ENCODE data around the gene SLC22A23. TPM values are rescaled to one million over a fixed set of nuclear protein-coding genes. Genes with fewer than 3 reads are reported as not detected.

The SLC22A23 gene
- total RNA-seq, 1 experiment from 2014 or later, result 6.8 TPM

GRCh38 chr6:3337521-3338350 is 119.1 kb downstream of the SLC22A23 start:
- no peak overlapping the region for H4K5ac ChIP-seq (ENCODE audit: insufficient read length, low read depth, low read length)
- H3K4me3 Mint-ChIP-seq, result peak overlapping the region in 1 of 2 experiments; percentile 8; a peak in 3 of 5 replicates
- H3K27me3 Mint-ChIP-seq (ENCODE audit: low read depth), result no peaks in the 10 kb centered on the region
- H3K9ac ChIP-seq (ENCODE audit: extremely low read depth, insufficient read length, low read length), result no peak overlapping the region
- no peaks in the 10 kb centered on the region for H3K9me3 ChIP-seq (ENCODE audit: control insufficient read depth, low read depth, low read length)
- H3K18ac ChIP-seq (ENCODE audit: insufficient read length, low read depth, low read length), result no peak overlapping the region
- H2BK120ac ChIP-seq (ENCODE audit: low read depth, low read length, poor library complexity, severe bottlenecking), result no peak overlapping the region
- no peak overlapping the region for H3T11ph ChIP-seq (ENCODE audit: low read length)
- H3K23me2 ChIP-seq (ENCODE audit: insufficient read length, low read depth, low read length, poor library complexity, severe bottlenecking), result no peaks in the 10 kb centered on the region
- peaks cover 36% of the 10 kb centered on the region; the same call in 1 of the 2 replicates for H3K4me1 ChIP-seq (ENCODE audit: insufficient read depth, low read length)
- H4K20me1 ChIP-seq (ENCODE audit: control insufficient read depth, insufficient read depth, insufficient read length), result no peaks in the 10 kb centered on the region
- H4K91ac ChIP-seq (ENCODE audit: insufficient read length, low read depth, low read length), result no peak overlapping the region
- H3K27ac Mint-ChIP-seq, result peak overlapping the region; percentile 55 to 67 (median 62); a peak in 6 of 7 replicates
- H2BK5ac ChIP-seq (ENCODE audit: insufficient read length, low read length), result no peak overlapping the region
- H3K56ac ChIP-seq (ENCODE audit: insufficient read length, low read depth, low read length), result no peak overlapping the region
- no peaks in the 10 kb centered on the region for H3K79me1 ChIP-seq (ENCODE audit: insufficient read depth, low read depth, low read length, poor library complexity, severe bottlenecking)
- no peak overlapping the region for H2BK12ac ChIP-seq (ENCODE audit: insufficient read length, low read depth, low read length)
- H3K4me2 ChIP-seq (ENCODE audit: insufficient read depth, insufficient read length, low read length), result no peak overlapping the region
- H3K27me3 ChIP-seq (ENCODE audit: insufficient read depth, low read length), result no peaks in the 10 kb centered on the region
- peaks cover 71 to 81% of the 10 kb centered on the region in 2 experiments for H3K4me1 Mint-ChIP-seq
- H4K8ac ChIP-seq (replicated peaks; ENCODE audit: insufficient read length, low read depth, low read length), result no peak overlapping the region
- no peak for DNase-seq
- H2BK15ac ChIP-seq (ENCODE audit: low read depth, low read length), result no peak overlapping the region
- H2AK5ac ChIP-seq (ENCODE audit: insufficient read length, low read length), result no peak overlapping the region
- H2AFZ ChIP-seq (ENCODE audit: low read length), result no peak overlapping the region
- no peak overlapping the region for H3K4ac ChIP-seq (ENCODE audit: low read depth, low read length)
- H3K14ac ChIP-seq (ENCODE audit: insufficient read depth, low read length), result 0 out of 2 replicates have a peak overlapping the region, but pooled peaks have one; percentile 26
- no peak overlapping the region for H3K23ac ChIP-seq (ENCODE audit: insufficient read length, low read depth, low read length)
- peaks cover 5% of the 10 kb centered on the region; the same call in 1 of the 2 replicates for H3K79me2 ChIP-seq (ENCODE audit: insufficient read depth, low read length)
- TF ChIP-seq CTCF (conservative IDR thresholded peaks at IDR 0.05), result no peak
- no peak overlapping the region for H2BK20ac ChIP-seq (ENCODE audit: low read depth, low read length, poor library complexity, severe bottlenecking)
- H3K27ac ChIP-seq (ENCODE audit: insufficient read length, low read depth, low read length), result peak overlapping the region; percentile 25
- peaks cover 0 to 4% (median 0%) of the 10 kb centered on the region in 3 experiments; a peak in 1 of 7 replicates for H3K36me3 Mint-ChIP-seq (ENCODE audit: insufficient read depth in 1 of 3, low read depth in 3 of 3)
- no peaks in the 10 kb centered on the region for H3K9me3 Mint-ChIP-seq
- no CpG with 5 or more reads among the region's 15 CpGs for WGBS (ENCODE audit: extremely low coverage, insufficient read length, low lambda C conversion rate)
